ENCODE results near the gene CLEC18A.
"Not testable (repeated sequence)": the region's sequence is repeated elsewhere in the genome, so short reads cannot be mapped to it uniquely, and the experiment has no call there.

CLEC18A gene

GRCh38 chr16:69952116-69952515 lies 982 bp downstream of the CLEC18A start:
- not testable (repeated sequence) for DNase-seq (ENCODE audit: low spot score)

GRCh38 chr16:69952572-69953355 lies 1.6 kb downstream of the CLEC18A start:
- not testable (repeated sequence) for DNase-seq (ENCODE audit: low spot score)

- DNase-seq (ENCODE audit: low spot score) = not testable (repeated sequence)
Measured at GRCh38 chr16:69954241-69954640, 3.1 kb downstream of the CLEC18A start.

- DNase-seq (ENCODE audit: low spot score) = not testable (repeated sequence)
Measured at GRCh38 chr16:69963312-69963711, 12.2 kb downstream of the CLEC18A start.

- DNase-seq (ENCODE audit: low spot score) = not testable (repeated sequence)
Measured at GRCh38 chr16:69964960-69965660, 14.0 kb downstream of the CLEC18A start.

- not testable (repeated sequence) for DNase-seq (ENCODE audit: low spot score)
Measured at GRCh38 chr16:69965661-69966054, 14.5 kb downstream of the CLEC18A start.

- DNase-seq (ENCODE audit: low spot score) = not testable (repeated sequence)
Measured at GRCh38 chr16:69967688-69968087, 16.6 kb downstream of the CLEC18A start.

- not testable (repeated sequence) for DNase-seq (ENCODE audit: low spot score)
Measured at GRCh38 chr16:69968125-69968524, 17.0 kb downstream of the CLEC18A start.

- not testable (repeated sequence) for DNase-seq (ENCODE audit: low spot score)
Measured at GRCh38 chr16:69969657-69970056, 18.5 kb downstream of the CLEC18A start.

GRCh38 chr16:69972120-69972519 lies 21.0 kb downstream of the CLEC18A start:
- not testable (repeated sequence) for DNase-seq (ENCODE audit: low spot score)

GRCh38 chr16:69972935-69973334 lies 21.8 kb downstream of the CLEC18A start:
- not testable (repeated sequence) for DNase-seq (ENCODE audit: low spot score)

GRCh38 chr16:69985196-69985595 lies 34.1 kb downstream of the CLEC18A start:
- not testable (repeated sequence) for DNase-seq (ENCODE audit: low spot score)

GRCh38 chr16:69997956-69998355 lies 46.8 kb downstream of the CLEC18A start:
- not testable (repeated sequence) for DNase-seq (ENCODE audit: low spot score)

GRCh38 chr16:69999801-70000200 lies 48.7 kb downstream of the CLEC18A start:
- DNase-seq (ENCODE audit: low spot score) = not testable (repeated sequence)

GRCh38 chr16:70003511-70003910 lies 52.4 kb downstream of the CLEC18A start:
- DNase-seq (ENCODE audit: low spot score) = not testable (repeated sequence)

- DNase-seq (ENCODE audit: low spot score) = not testable (repeated sequence)
Measured at GRCh38 chr16:70008604-70009003, 57.5 kb downstream of the CLEC18A start.

GRCh38 chr16:70010615-70011014 lies 59.5 kb downstream of the CLEC18A start:
- not testable (repeated sequence) for DNase-seq (ENCODE audit: low spot score)

GRCh38 chr16:70011120-70011519 lies 60.0 kb downstream of the CLEC18A start:
- not testable (repeated sequence) for DNase-seq (ENCODE audit: low spot score)

- DNase-seq (ENCODE audit: low spot score) = not testable (repeated sequence)
Measured at GRCh38 chr16:70012354-70012753, 61.2 kb downstream of the CLEC18A start.

- not testable (repeated sequence) for DNase-seq (ENCODE audit: low spot score)
Measured at GRCh38 chr16:70012951-70013350, 61.8 kb downstream of the CLEC18A start.

Data from pons (tissue), 1 donor.